A673 (cell line): ENCODE data around the gene EYS. TPM values are rescaled to one million over a fixed set of nuclear protein-coding genes. Genes with fewer than 3 reads are reported as not detected.

ENCODE experiments used
- BruUV-seq: library from RNA; stranded (reverse); fragments of 400-500 nt; replicated peaks from 2 replicates; lab custom pipeline; 2021; lab: Mats Ljungman, UMichigan
- CTCF ChIA-PET: fragments of 300-600 bp; sonication (Branson Sonifier 250); formaldehyde crosslinking; loops from one replicate; lab custom pipeline; 2022; ENCODE audit warnings: antibody characterized with exemption; lab: Charles Lee
- POLR2A ChIA-PET: fragments of 300-600 bp; sonication (Branson Sonifier 250); formaldehyde crosslinking; loops from one replicate; lab custom pipeline; 2022; ENCODE audit warnings: antibody characterized with exemption; ENCODE audit not compliant: low non-redundant PET; lab: Charles Lee
- DNase-seq: peaks from one replicate; pipeline ENCODE4 v3.0.0-alpha.2; 2015; ENCODE audit warnings: low spot score
- H3K27ac ChIP-seq: fragments of 200-600 bp; sonication (generic); 2 replicates; pipeline ENCODE4 v1.5.1; 2016; ENCODE audit warnings: mixed run types, low read depth, mild to moderate bottlenecking, mixed read lengths, antibody characterized with exemption, low read length; ENCODE audit not compliant: poor library complexity, severe bottlenecking
- H3K27me3 ChIP-seq: fragments of 200-600 bp; sonication (generic); replicated peaks from 2 replicates; pipeline ENCODE4 v1.6.1; 2017; ENCODE audit warnings: mixed run types, low read depth, mild to moderate bottlenecking, mixed read lengths, antibody characterized with exemption, low read length; ENCODE audit not compliant: insufficient read depth, poor library complexity
- H3K36me3 ChIP-seq: fragments of 200-600 bp; sonication (generic); 2 replicates; pipeline ENCODE4 v1.6.1; 2016; ENCODE audit warnings: mixed run types, mild to moderate bottlenecking, mixed read lengths, antibody characterized with exemption, low read length; ENCODE audit not compliant: insufficient read depth, poor library complexity, severe bottlenecking
- H3K4me1 ChIP-seq: fragments of 200-600 bp; sonication (generic); 2 replicates; pipeline ENCODE4 v1.6.1; 2017; ENCODE audit warnings: mixed run types, mild to moderate bottlenecking, mixed read lengths, antibody characterized with exemption, low read length; ENCODE audit not compliant: insufficient read depth, poor library complexity, severe bottlenecking
- H3K4me3 ChIP-seq: fragments of 200-600 bp; sonication (generic); 2 replicates; pipeline ENCODE4 v1.5.1; 2016; ENCODE audit warnings: low read depth, mixed run types, mild to moderate bottlenecking, mixed read lengths, low read length; ENCODE audit not compliant: poor library complexity, severe bottlenecking
- H3K9me3 ChIP-seq: fragments of 200-600 bp; sonication (generic); 2 replicates; pipeline ENCODE4 v1.6.1; 2016; ENCODE audit warnings: mixed run types, low read depth, mild to moderate bottlenecking, mixed read lengths, antibody characterized with exemption, low read length; ENCODE audit not compliant: poor library complexity, severe bottlenecking
- CTCF ChIP-seq: fragments of 300-800, 200-600 bp; sonication (generic); conservative IDR thresholded peaks from 2 replicates; pipeline ENCODE4 v1.5.1; 2017; ENCODE audit warnings: low read depth, mild to moderate bottlenecking, antibody characterized with exemption, low read length, moderate library complexity, mixed read lengths
- EZH2 ChIP-seq: fragments of 200-600 bp; sonication (generic); IDR thresholded peaks from 2 replicates; pipeline ENCODE4 v1.6.1; 2017; ENCODE audit warnings: borderline replicate concordance, low read depth, mild to moderate bottlenecking, mixed read lengths, antibody characterized with exemption, low read length; ENCODE audit not compliant: poor library complexity, severe bottlenecking
- intact Hi-C: fragments of 100-400 bp; cut with micrococcal nuclease; formaldehyde crosslinking; loops from one replicate; pipeline ENCODE4 v1.10.0; 2022; ENCODE audit not compliant: unreplicated experiment
- total RNA-seq: library from RNA; stranded (reverse); gene quantifications from 2 replicates; pipeline ENCODE4 v1.2.3, GENCODE V29; 2021

The EYS gene
- total RNA-seq, 1 experiment from 2014 or later = 0.47 TPM

GRCh38 chr6:63671098-63671754 is 2035.8 kb downstream of the EYS start:
- TF ChIP-seq CTCF = no peak
- TF ChIP-seq EZH2 = no peak
- DNase-seq = no peak
- H3K27me3 ChIP-seq = no peaks in the 10 kb centered on the region
- ChIA-PET POLR2A (no interaction called here), CTCF (no interaction called here)
- no TSS peak for BruUV-seq
- H3K9me3 ChIP-seq = no peaks in the 10 kb centered on the region
- no peaks in the 10 kb centered on the region for H3K36me3 ChIP-seq
- intact Hi-C loops = no loop called here
- peaks cover 23% of the 10 kb centered on the region for H3K4me1 ChIP-seq
- no peak overlapping the region for H3K4me3 ChIP-seq
- H3K27ac ChIP-seq = no peak overlapping the region
